Activated CD8-positive, alpha-beta memory T cell treated with anti-CD3 and anti-CD28 coated beads for 48 hours (primary cell): Measurements from ENCODE around the gene KIF2C.
"Not testable (repeated sequence)": the region's sequence is repeated elsewhere in the genome, so short reads cannot be mapped to it uniquely, and the experiment has no call there.

Experiments
- DNase-seq, 3 experiments: peaks; one replicate each; pipeline ENCODE4 v3.0.0-alpha.2; 2020; ENCODE audit warnings: low read depth in 2 of 3, low spot score in 2 of 3

KIF2C gene

GRCh38 chr1:44739307-44740178, at the start of gene KIF2C:
TSS of gene KIF2C (plus strand) at chr1:44739837. CDS start at chr1:44739933, 96 bp downstream.
- DNase-seq: peak; percentile 86 to 94 (median 86)

DNA sequence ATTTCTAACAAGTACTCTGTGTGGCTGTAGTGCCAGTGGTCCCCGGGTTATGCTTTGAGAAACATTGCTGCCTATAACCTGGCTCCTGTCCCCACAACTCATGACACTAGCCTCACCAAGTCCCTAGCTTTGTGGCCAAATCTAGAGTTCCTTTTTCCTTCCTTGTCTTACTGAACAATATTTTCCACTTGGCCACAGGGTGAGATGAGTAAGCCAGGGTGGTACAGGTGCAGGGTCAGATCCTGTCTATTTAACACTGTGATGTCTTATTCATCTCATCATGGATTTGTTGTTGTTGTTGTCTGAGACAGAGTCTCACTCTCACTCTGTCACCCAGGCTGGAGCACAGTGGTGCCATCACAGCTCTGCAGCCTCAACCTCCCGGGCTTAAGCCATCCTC, 46.5 kb upstream of the KIF2C start:
- DNase-seq: no peak

DNA sequence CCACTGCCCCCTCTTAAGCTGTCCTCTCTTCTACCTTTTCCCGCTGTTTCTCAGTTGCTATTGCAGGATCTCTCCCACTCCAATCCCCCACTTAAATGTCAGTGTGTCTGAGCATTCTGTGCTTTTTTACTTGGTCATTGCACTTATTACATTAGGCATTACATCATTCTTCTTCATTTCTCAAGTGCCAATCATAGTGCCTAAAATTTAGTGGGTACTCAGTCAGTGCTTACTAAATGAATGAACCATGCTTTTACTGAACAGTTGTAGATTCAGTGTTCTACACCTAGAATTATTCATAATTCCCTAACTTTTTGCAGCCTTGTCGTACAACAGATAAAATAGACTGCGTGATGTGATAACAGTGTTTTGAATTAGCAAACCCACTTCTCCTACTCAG, 45.7 kb upstream of the KIF2C start:
- no peak for DNase-seq

DNA sequence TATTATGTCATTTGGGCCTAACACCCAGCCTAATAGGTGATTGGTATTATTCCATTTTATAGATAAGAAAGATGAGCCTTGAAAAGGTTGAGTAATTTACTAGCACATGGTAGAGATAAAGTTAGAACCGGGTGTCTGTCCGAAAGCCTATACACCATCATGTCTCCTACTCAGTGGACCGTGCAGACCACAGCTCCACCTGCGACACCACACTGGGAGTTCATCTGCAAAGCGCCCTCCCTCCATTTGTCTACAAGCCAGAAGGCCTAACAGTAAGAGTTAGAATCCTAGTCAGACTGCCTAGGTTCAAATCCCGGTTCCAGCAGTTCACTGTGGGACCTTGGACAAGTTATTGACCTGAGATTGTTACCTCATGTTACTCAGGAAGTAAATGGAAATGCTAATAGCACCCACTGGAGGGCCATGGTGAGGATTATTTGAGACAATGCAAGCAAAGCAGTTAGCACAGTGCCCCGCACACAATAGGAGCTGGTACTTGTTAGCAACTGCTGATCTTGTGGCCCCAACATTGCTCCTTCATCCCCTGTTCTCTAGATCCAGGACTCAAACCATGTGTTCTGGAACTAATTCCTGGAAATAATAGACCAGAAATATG, 44.7 kb upstream of the KIF2C start:
- no peak for DNase-seq

DNA sequence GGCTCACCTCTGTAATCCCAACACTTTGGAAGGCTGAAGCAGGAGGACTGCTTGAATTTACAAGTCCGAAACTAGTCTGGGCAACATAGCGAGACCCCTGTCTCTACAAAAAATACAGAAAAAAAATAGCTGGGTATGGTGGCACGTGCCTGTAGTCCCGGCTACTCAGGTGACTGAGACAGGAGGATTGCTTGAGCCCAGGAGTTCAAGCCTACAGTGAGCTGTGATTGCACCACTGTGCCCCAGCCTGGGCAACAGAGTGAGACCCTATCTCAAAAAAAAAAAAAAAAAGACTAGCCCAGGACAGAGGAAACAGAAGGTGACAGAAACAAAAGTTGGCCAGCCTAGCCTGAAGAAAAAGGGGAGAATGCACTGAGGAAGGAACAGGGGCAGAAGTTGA, 44.0 kb upstream of the KIF2C start:
- no peak for DNase-seq

GRCh38 chr1:44696101-44696500, 43.5 kb upstream of the KIF2C start:
- no peak for DNase-seq

GRCh38 chr1:44696789-44697345, 42.8 kb upstream of the KIF2C start:
- no peak for DNase-seq

GRCh38 chr1:44698138-44698537, 41.5 kb upstream of the KIF2C start:
- DNase-seq: no peak

GRCh38 chr1:44699375-44699774, 40.3 kb upstream of the KIF2C start:
- DNase-seq: not testable (repeated sequence)

GRCh38 chr1:44700573-44700972, 39.1 kb upstream of the KIF2C start:
- DNase-seq: no peak

- no peak for DNase-seq
These were observed 38.5 kb upstream of the KIF2C start for GRCh38 chr1:44701141-44701573.

GRCh38 chr1:44705470-44705869, 34.2 kb upstream of the KIF2C start:
- no peak for DNase-seq

DNA sequence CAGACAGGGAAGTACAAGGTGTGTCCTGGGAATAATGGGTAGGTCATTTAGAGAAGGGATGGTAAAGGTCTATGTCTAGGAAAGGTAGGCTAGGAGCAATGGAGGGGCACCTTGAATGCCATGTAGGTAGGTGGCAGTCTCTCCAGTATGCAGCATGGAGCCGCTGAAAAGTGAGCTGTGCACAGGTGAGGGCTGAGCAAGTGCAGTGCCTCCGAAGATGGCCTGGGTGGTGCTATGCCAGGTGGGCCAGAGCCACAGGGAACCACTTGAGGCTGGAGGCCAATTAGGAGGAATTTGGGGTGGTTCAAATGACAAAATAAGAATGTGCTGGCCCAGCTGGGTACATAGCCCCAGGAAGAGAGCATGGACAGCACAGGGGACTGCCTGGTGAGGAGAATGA, 33.7 kb upstream of the KIF2C start:
- no peak for DNase-seq

DNA sequence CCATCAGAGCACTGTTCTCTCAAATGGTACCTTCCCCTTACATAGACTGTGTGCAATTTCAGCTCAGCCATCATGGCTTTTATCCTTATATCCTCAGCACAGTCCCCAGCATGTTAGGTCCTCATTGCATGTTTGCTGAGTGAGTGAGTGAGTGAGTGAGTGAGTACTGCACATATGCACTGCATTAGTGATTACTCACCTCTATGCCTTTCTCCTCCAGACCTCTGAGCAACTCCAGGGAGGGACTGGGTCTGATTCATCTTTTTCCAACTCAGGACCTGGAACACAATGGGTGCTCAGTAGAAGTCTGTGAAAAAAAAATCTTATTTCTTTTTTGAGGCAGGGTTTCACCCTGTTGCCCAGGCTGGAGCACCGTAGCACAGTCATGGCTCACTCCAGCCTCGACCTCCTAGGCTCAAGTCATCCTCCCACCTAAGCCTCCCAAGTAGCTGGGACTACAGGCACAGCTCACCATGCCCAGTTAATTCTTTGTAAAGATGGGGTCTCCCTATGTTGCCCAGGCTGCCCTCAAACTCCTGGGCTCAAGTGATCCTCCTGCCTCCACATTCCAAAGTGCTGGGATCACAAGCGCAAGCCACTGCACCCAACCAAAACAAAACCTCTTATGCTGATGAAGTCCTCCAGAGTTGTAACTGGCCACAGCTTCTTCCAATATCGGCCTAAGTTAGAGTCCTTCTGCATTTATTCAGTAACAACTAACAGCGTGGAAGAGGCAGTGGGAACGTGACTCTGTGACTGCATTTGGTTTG, 32.3 kb upstream of the KIF2C start:
- DNase-seq: no peak

DNA sequence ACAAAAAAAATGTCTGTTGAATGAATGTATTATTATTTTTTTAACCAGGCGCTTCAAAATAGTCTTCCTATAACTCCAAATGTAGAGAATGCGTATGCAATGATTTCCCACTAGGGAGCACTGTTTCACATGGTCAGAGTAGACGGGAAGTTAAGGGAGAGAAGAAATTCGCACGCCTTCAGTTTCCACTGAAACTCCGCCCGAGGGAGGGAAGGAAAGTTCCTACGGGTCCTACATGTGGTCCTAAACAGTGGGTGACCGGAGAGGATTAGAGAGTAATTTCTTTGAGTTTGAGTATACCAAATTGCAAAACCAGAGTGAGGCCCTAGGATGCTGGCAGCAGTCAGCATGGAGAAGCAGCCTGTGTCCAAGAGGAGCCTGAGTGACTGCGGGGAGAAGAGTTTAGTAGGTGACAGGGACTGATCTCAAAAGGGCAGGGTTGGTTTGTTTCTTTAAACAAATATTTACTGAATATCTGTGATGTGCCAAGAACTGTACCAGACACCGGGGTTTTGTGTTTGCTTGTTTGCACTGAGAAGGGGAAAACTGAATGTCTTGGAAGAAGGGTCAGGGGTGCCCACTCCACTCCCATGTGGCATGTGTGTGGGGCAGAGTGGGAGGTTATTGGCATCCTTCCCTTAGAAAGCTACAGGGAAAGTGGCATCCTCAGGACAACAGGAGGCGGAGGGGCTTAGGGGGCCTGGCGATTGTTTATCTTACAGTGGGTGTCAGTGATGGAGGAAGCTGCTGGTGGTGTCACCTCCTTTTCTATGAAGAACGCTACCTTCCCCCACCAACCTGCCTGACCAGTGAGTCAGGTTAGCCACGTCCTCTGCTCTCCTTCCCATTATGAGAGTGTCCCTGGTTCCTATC, 31.4 kb upstream of the KIF2C start:
- DNase-seq: no peak

- DNase-seq: no peak
These were observed 26.3 kb upstream of the KIF2C start for GRCh38 chr1:44713321-44713781.

DNA sequence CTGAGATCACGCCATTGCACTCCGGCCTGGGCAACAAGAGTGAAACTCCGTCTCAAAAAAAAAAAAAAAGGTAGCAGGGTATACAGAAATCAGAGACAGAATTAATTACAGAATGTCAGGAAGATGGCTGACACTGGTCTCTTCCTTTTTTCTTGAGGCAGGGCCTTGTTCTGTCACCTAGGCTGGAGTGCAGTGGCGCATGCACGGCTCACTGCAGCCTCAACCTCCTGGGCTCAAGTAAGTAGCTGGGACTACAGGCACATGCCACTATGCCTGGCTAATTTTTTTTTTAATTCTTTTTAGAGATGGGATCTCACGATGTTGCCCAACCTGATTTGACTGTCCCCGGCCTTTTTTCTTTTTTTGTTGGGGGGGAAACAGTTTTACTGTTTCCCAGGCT, 25.1 kb upstream of the KIF2C start:
- no peak for DNase-seq

DNA sequence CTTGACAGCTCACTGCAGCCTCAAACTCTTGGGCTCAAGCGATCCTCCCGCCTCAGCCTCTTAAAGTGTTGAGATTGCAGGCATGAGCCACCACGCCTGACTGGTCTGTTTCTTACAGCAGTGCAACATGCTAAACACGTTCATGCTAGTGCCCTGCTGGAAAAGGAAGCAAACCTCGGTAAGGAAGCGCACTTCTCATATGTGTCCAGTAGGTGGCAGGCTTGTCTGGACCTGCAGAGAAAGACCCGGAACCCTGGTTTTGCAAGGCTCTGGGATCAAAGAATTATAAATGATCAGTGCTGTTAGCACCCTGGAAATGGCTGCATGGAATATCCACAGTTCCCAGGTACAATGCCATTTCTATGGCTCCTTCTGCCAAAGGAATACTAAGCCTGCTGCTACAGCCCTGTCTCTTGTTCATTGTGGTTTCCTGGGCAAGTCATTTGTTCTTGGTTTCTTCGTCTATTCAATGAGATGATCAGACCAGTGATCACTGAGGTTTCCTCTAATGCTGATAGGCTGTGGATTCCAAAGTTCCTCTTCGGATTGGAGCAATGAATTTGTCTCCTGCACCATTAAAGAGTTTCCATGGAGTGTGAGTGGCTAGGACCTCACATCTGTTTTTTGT, 24.6 kb upstream of the KIF2C start:
- no peak for DNase-seq

GRCh38 chr1:44717156-44717555, 22.5 kb upstream of the KIF2C start:
- no peak for DNase-seq

GRCh38 chr1:44717653-44718052, 22.0 kb upstream of the KIF2C start:
- no peak for DNase-seq
